GM19023 (cell line): ENCODE measurements around the gene CACNA1S.

Experiments used
- ATAC-seq: cut with Tn5 transposase; IDR thresholded peaks from one replicate; pipeline ENCODE4 v1.9.1; 2021; ENCODE audit warnings: mild to moderate bottlenecking, moderate library complexity; ENCODE audit not compliant: unreplicated experiment

Gene CACNA1S

DNA sequence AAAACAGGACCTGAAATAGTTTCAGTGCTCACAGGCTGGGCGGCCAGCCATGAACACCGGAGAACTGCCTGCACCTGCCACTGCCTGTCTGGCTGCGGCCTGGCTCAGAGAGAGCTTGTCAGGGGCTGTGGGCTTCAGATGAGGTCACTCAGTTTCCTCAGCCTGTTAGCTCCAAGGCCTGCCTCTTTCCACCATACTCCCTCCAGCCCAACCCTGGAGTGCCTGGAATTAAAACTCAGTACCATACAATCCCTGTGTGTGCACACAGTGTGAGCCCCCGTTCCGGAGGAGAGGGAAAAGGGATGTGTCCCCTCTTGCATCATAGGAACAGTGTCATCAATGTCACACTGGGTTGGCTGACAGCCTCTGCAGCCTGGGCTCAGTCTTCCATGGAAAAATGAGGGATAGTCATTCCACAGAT is 16.2 kb downstream of the CACNA1S start:
- no peak for ATAC-seq

GRCh38 chr1:201095581-201095980 is 16.6 kb downstream of the CACNA1S start:
- no peak for ATAC-seq

- ATAC-seq: no peak
Observed at GRCh38 chr1:201094832-201095231, 17.4 kb downstream of the CACNA1S start.

- no peak for ATAC-seq
Observed at GRCh38 chr1:201093962-201094361, 18.3 kb downstream of the CACNA1S start.

DNA sequence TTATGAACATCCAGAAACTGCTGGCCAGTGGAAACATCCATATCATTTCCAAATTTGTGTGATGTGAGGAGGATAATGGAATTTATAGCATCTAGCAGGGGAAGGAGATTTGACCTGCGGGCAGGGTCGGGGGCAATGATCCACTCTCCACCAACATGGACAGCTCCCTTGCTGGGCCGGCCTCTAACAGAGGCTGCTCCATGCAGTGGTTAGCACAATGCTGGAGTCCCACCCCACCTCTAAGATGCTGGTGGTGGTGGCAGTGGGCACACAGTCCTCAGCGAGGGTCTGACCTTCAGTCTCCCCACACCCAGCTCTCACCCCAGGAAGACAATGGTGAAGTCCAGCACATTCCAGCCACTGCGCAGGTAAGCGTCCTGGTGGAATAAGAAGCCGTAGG is 18.7 kb downstream of the CACNA1S start:
- ATAC-seq: no peak

DNA sequence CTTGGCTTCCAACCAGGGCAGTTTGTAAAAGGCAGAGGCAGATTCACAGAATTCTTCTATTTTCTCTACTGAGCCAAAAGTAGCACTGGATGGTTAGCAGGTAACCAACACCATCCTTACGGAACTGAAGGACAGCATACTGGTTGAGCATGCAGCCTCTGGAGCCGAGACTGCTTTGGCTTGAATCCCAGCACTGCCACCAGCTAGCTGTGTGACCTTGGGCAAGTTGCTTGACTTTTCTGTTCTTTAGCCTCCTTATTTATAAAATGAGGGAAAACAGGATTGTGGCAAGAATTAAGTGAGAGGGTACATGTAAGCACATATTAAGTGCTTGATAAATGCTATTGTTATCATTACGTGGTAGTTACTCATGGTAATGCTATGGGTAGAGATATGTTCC is 19.5 kb downstream of the CACNA1S start:
- no peak for ATAC-seq

GRCh38 chr1:201091256-201091655 is 21.0 kb downstream of the CACNA1S start:
- no peak for ATAC-seq

GRCh38 chr1:201090541-201090940 is 21.7 kb downstream of the CACNA1S start:
- no peak for ATAC-seq

- no peak for ATAC-seq
Observed at GRCh38 chr1:201089596-201089995, 22.6 kb downstream of the CACNA1S start.

DNA sequence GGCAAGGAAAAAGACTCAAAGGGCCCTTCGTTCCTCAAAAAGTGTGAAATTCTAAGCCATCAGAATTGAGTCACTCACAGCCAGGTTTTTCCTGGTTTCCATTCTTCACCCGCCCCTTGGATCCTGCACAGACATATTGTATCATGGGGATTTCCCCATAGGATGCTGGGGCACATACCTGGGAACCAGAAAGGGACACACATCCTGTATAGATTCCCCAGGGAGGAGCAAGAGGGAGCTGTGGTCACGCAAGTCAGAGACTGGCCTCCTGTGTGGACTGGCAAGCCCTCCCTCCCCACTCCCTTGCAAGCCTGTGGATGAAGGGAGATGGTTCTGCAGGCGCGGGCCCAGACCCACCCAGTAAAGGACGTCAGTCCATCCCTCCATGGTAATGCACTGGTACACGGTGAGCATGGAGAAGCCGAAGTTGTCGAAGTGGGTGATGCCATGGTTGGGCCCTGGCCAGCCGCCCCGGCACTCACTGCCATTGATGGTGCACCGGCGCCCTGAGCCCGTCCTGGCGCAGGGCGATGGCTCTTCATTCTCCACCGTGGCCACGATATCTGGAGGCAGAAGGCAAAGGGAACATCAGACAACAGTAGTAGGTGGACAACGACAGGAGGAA is 23.2 kb downstream of the CACNA1S start:
- no peak for ATAC-seq

DNA sequence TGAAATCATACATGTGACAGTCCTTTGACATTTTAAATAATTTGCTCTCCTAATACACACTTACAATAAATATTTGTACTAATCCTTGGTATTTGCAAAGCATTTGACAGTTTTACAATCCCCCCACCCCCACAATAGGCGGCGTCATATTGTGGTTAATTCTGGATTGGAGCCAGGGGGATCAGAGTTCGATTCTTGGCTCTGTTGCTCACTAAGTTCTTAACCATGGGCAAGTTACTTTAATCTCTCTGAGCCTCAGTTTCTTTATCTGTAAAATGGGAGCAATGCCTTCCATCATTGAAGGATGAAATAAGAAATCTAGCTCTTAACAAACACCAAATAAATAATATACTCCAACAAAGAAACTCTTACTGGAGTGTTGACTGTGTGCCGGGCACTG is 23.8 kb downstream of the CACNA1S start:
- ATAC-seq: no peak

DNA sequence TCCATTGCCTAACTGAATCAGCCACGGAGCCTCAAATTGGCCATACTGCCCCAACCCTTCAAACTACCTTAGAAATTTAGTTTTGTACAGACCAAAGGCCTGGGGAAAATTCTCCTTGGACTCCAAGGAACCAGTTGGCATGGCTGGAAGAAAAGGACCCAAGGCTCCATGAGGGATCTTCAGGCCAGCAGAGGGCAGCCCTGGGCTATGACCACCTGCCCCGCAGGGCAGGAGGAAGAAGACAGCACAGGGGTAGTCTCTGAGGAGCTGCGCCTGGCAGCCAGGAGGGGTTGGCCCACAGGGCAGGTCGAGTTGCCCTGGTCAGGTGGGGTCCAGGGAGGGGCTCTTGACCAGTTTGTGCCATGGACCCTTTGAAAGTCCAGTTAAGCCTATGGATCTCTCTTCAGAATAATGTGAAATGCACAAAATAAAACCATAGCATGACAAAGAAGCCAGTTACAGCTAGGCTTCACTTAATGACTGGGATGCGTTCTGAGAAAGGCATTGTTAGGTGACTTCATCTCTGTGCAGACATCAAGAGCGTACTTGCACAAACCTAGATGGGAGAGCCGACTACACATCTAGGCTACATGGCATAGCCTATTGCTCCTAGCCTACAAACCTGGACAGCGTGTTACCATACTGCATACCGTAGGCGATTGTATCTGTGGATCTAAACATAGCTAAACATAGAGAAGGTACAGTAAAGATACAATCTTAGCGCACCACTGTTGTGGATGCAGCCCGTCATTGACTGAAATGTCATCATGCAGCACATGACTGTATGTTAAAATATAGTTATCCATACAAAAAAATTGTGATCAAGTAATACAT is 26.1 kb downstream of the CACNA1S start:
- no peak for ATAC-seq

DNA sequence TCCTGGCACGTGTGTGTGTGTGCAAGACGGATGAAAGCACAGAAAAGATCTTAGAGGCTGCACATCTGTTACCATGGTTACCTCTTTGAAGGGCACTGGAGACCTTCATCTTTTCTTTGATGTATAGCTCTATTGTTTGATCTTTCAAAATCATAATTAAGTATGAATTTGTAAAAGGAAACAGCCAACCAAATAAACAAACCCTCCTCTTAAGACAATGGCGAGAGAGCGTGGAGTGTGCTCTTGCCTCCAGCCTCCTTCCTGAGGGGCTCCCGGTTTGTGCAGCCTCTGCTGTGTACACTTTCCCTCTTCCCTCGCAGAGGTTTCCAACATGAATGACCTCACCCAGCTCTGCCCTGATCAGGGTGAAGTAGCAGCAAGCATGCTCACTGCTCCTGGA is 27.9 kb downstream of the CACNA1S start:
- no peak for ATAC-seq

DNA sequence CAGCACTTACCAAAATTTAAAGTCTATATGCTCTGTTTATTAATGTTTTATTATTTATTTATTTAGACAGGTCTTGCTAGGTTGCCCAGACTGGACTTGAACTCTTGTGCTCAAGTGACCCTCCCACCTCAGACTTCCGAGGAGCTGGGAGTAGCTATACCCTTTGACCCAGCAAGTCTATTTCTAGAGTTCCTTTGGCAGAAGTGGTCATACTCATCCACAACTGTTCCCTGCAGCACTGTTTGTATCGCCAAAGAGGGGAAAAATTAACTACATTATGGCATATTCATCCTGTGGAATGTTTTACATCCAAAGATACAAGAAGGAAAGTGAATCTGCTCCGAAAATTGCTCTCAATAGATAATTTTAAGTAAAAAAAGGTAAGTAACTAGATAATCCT is 28.5 kb downstream of the CACNA1S start:
- ATAC-seq: no peak

DNA sequence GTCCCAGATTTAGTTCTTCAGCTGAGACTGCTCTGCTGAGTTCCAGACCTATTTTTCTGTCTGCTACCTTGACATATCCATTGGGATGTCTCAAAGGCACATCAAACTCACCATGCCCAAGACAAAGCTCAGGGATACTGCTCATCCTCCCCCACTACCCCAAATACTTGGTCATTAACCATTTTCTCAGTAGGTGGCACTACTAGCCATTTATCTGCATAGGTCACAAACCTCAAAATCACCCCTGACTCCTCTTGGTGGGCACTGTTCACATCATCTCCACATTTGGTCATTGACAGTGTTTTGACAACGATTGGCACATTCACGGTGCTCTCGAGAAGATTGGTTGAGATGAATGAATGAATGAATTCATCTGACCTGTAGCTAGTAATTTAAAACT is 32.1 kb downstream of the CACNA1S start:
- no peak for ATAC-seq

GRCh38 chr1:201077736-201078135 is 34.5 kb downstream of the CACNA1S start:
- ATAC-seq: no peak

GRCh38 chr1:201077116-201077515 is 35.1 kb downstream of the CACNA1S start:
- no peak for ATAC-seq

DNA sequence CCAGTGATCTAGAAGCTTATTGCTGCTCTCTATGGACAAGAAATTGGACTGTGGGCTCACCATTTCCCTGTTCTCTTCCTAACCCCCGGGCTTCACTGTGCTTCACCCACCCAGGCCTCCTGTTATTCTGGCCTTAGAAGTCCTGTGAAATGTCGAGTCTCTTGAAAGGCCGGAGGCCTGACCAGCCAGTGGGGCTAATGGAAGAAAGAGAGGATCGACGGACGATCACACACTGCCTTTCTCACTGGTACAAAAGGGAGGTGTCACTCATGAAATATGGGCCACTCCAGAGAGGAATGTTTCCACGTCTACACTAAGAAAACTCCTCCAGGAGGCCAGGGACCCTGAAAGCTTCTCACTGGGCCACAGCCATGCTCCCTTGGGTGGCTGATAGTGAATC is 36.1 kb downstream of the CACNA1S start:
- ATAC-seq: no peak

GRCh38 chr1:201074018-201074417 is 38.2 kb downstream of the CACNA1S start:
- ATAC-seq: no peak

GRCh38 chr1:201072922-201073321 is 39.3 kb downstream of the CACNA1S start:
- ATAC-seq: no peak

- ATAC-seq: no peak
Observed at GRCh38 chr1:201072149-201072548, 40.1 kb downstream of the CACNA1S start.

DNA sequence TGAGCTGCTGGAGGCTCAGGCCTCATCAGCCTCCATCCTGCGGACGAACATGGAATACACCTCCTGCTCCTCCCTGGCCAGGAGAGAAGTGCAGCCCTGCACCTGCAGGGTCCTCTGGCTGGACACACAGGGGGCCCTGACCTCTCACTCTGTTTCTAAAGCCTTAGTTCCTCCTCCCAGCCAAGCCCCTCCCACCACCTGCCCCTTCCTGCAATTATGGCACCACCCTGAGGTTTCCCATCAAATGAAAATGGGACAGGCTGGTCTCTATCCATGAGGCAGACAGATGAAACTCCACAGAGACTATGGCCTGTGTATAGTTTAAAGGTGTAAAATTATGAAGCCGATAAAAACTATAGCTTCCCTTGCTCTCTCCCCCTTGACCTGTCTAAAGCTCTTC is 42.6 kb downstream of the CACNA1S start:
- no peak for ATAC-seq

DNA sequence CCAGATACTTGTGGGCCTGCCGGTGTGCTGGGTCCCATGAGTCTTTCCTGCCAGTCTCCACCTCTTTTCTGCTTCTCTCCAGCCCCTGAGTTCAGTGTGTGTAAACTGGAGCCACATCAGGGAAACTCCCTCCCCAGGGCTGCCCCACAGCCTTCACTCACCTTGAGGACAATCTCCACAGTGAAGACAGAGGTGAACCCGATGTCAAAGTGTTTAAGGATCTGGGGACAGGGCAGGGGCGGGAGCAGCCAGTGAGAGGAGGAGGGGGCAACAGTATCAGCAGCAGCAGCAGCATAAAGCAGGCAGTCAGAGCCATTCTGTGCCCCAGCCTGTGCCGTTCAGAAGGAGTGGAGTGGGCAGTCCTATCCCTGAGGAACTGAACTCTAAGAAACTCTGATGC is 43.2 kb downstream of the CACNA1S start:
- ATAC-seq: no peak
